ENCODE results near the gene OR10G2.

The OR10G2 gene

GRCh38 chr14:21652209-21652808, 17.6 kb upstream of the OR10G2 start:
- H3K4me1 ChIP-seq (ENCODE audit: insufficient read depth, low read length): no peaks in the 10 kb centered on the region
- TF ChIP-seq CTCF (IDR thresholded peaks at IDR 0.05; ENCODE audit: borderline replicate concordance, extremely low read depth, low read length, poor library complexity, severe bottlenecking) (no peak), EZH2 (IDR thresholded peaks at IDR 0.05; ENCODE audit: borderline replicate concordance, low read depth, low read length, severe bottlenecking) (no peak)
- H2AFZ ChIP-seq (ENCODE audit: low read depth, low read length): no peak overlapping the region

GRCh38 chr14:21647380-21647779, 12.6 kb upstream of the OR10G2 start:
- H3K4me2 ChIP-seq (ENCODE audit: insufficient read depth, low read length): no peak overlapping the region
- no peaks in the 10 kb centered on the region for H3K79me2 ChIP-seq (ENCODE audit: insufficient read depth, low read length)
- no peak for TF ChIP-seq CTCF (IDR thresholded peaks at IDR 0.05; ENCODE audit: borderline replicate concordance, extremely low read depth, low read length, poor library complexity, severe bottlenecking)
- TF ChIP-seq EZH2 (IDR thresholded peaks at IDR 0.05; ENCODE audit: borderline replicate concordance, low read depth, low read length, severe bottlenecking): no peak
- no peaks in the 10 kb centered on the region for H3K4me1 ChIP-seq (ENCODE audit: insufficient read depth, low read length)
- H4K20me1 ChIP-seq (ENCODE audit: insufficient read depth, low read length): no peaks in the 10 kb centered on the region
- no peak overlapping the region for H3K4me3 ChIP-seq (ENCODE audit: low read depth in 1 of 2, low read length in 2 of 2)
- H3K9ac ChIP-seq (ENCODE audit: low read depth, low read length): no peak overlapping the region
- DNase-seq (no peak), ATAC-seq (ENCODE audit: insufficient read depth, low read depth) (no peak)
- H3K27me3 ChIP-seq (ENCODE audit: insufficient read depth, low read length, poor library complexity): peaks cover 7% of the 10 kb centered on the region
- no peaks in the 10 kb centered on the region for H3K36me3 ChIP-seq (ENCODE audit: insufficient read depth, low read length)
- no peak overlapping the region for H2AFZ ChIP-seq (ENCODE audit: low read depth, low read length)
- H3K9me3 ChIP-seq (ENCODE audit: insufficient read depth, low read length, severe bottlenecking): no peaks in the 10 kb centered on the region
- H3K27ac ChIP-seq (ENCODE audit: low read length): no peak overlapping the region

More at GRCh38 chr14:21652209-21652808, 17.6 kb upstream of the OR10G2 start:
- no peaks in the 10 kb centered on the region for H4K20me1 ChIP-seq (ENCODE audit: insufficient read depth, low read length)
- H3K36me3 ChIP-seq (ENCODE audit: insufficient read depth, low read length): no peaks in the 10 kb centered on the region
- H3K27me3 ChIP-seq (ENCODE audit: insufficient read depth, low read length, poor library complexity): peaks cover 5% of the 10 kb centered on the region
- H3K9ac ChIP-seq (ENCODE audit: low read depth, low read length): no peak overlapping the region
- no peak overlapping the region for H3K4me2 ChIP-seq (ENCODE audit: insufficient read depth, low read length)
- ATAC-seq (ENCODE audit: insufficient read depth, low read depth): no peak
- no peak overlapping the region for H3K4me3 ChIP-seq (ENCODE audit: low read depth in 1 of 2, low read length in 2 of 2)
- no peak overlapping the region for H3K27ac ChIP-seq (ENCODE audit: low read length)
- DNase-seq: no peak
- H3K9me3 ChIP-seq (ENCODE audit: insufficient read depth, low read length, severe bottlenecking): no peaks in the 10 kb centered on the region
- no peaks in the 10 kb centered on the region for H3K79me2 ChIP-seq (ENCODE audit: insufficient read depth, low read length)

GRCh38 chr14:21643407-21643806, 8.7 kb upstream of the OR10G2 start:
- H3K9ac ChIP-seq (ENCODE audit: low read depth, low read length): no peak overlapping the region
- no peaks in the 10 kb centered on the region for H3K4me1 ChIP-seq (ENCODE audit: insufficient read depth, low read length)
- H3K4me3 ChIP-seq (ENCODE audit: low read depth in 1 of 2, low read length in 2 of 2): no peak overlapping the region
- TF ChIP-seq EZH2 (IDR thresholded peaks at IDR 0.05; ENCODE audit: borderline replicate concordance, low read depth, low read length, severe bottlenecking) (no peak), CTCF (IDR thresholded peaks at IDR 0.05; ENCODE audit: borderline replicate concordance, extremely low read depth, low read length, poor library complexity, severe bottlenecking) (no peak)
- no peaks in the 10 kb centered on the region for H3K79me2 ChIP-seq (ENCODE audit: insufficient read depth, low read length)
- ATAC-seq (ENCODE audit: insufficient read depth, low read depth) (no peak), DNase-seq (no peak)
- no peaks in the 10 kb centered on the region for H3K9me3 ChIP-seq (ENCODE audit: insufficient read depth, low read length, severe bottlenecking)
- no peak overlapping the region for H3K4me2 ChIP-seq (ENCODE audit: insufficient read depth, low read length)
- H4K20me1 ChIP-seq (ENCODE audit: insufficient read depth, low read length): no peaks in the 10 kb centered on the region
- peaks cover 3% of the 10 kb centered on the region for H3K27me3 ChIP-seq (ENCODE audit: insufficient read depth, low read length, poor library complexity)
- no peak overlapping the region for H3K27ac ChIP-seq (ENCODE audit: low read length)
- no peak overlapping the region for H2AFZ ChIP-seq (ENCODE audit: low read depth, low read length)
- H3K36me3 ChIP-seq (ENCODE audit: insufficient read depth, low read length): no peaks in the 10 kb centered on the region
